SK-N-SH (cell line): ENCODE results near the gene ENTHD1.

Source experiments
- CHD2 ChIP-seq: fragments of 150-350 bp; IDR thresholded peaks from 2 replicates; pipeline ENCODE4 v1.6.1; 2018; ENCODE audit warnings: low read length; ENCODE audit not compliant: partially characterized antibody
- CTCF ChIP-seq: fragments of 200-600 bp; sonication (generic); IDR thresholded peaks from 2 replicates; pipeline ENCODE4 v1.6.1; 2017; ENCODE audit warnings: antibody characterized with exemption, mild to moderate bottlenecking, moderate library complexity
- GATA2 ChIP-seq: sonication (generic); formaldehyde crosslinking; IDR thresholded peaks from 2 replicates; pipeline ENCODE4 v1.5.0; 2020; ENCODE audit warnings: mild to moderate bottlenecking, missing genetic modification reagents
- IRF3 ChIP-seq: fragments of 150-350 bp; IDR thresholded peaks from 2 replicates; pipeline ENCODE4 v1.6.1; 2016; ENCODE audit warnings: mild to moderate bottlenecking, low read depth, low read length
- MAX ChIP-seq: IDR thresholded peaks from 2 replicates; pipeline ENCODE4 v1.4.0; 2012; ENCODE audit warnings: low read depth
- POLR2AphosphoS5 ChIP-seq: IDR thresholded peaks from 2 replicates; pipeline ENCODE4 v1.6.1; 2012; ENCODE audit warnings: low read depth, low read length
- REST ChIP-seq: IDR thresholded peaks from 2 replicates; pipeline ENCODE4 v1.6.1; 2012; ENCODE audit warnings: mild to moderate bottlenecking, low read depth, low read length, moderate library complexity
- RFX5 ChIP-seq: IDR thresholded peaks from 2 replicates; pipeline ENCODE4 v1.6.1; 2012; ENCODE audit warnings: mild to moderate bottlenecking, improper control_type of control experiment, low read length
- SMC3 ChIP-seq: IDR thresholded peaks from 2 replicates; pipeline ENCODE4 v1.6.1; 2012; ENCODE audit warnings: low read depth, low read length, improper control_type of control experiment
- TCF12 ChIP-seq: IDR thresholded peaks from 2 replicates; pipeline ENCODE4 v1.4.0; 2012
- USF1 ChIP-seq: IDR thresholded peaks from 2 replicates; pipeline ENCODE4 v1.4.0; 2012; ENCODE audit warnings: low read depth, borderline replicate concordance
- YY1 ChIP-seq: IDR thresholded peaks from 2 replicates; pipeline ENCODE4 v1.4.0; 2012; ENCODE audit warnings: low read depth, mild to moderate bottlenecking

GRCh38 chr22:39928536-39929520 is 35.3 kb upstream of the ENTHD1 start:
- TF ChIP-seq GATA2 (CRISPR knock-in tag) (no peak), MAX (no peak), RFX5 (no peak), REST (no peak), SMC3 (no peak), CTCF (no peak), YY1 (no peak), IRF3 (no peak), USF1 (no peak), CHD2 (no peak), TCF12 (no peak), POLR2AphosphoS5 (no peak)
